H54 (cell line): ENCODE results near the gene XPNPEP1.
A peak's percentile ranks its signal among the peaks of the same experiment; 100 is the strongest.

Experiments used
- DNase-seq: peaks from one replicate; pipeline ENCODE4 v3.0.0; 2011; ENCODE audit warnings: low spot score, mixed read lengths; ENCODE audit not compliant: insufficient read length
- FAIRE-seq: peaks from 3 replicates; lab custom pipeline; 2011; peaks lifted over from hg19 to GRCh38; lab: Jason Lieb, UNC
- POLR2A ChIP-seq: IDR thresholded peaks from 2 replicates; pipeline ENCODE4 v1.6.1; 2011; ENCODE audit warnings: low read depth, mild to moderate bottlenecking, low read length

The XPNPEP1 gene

GRCh38 chr10:109922976-109923921, at the start of gene XPNPEP1:
TSS of gene XPNPEP1 (minus strand) at chr10:109923511. CDS start at chr10:109923433, 78 bp downstream.
- FAIRE-seq = no peak
- TF ChIP-seq POLR2A = peak; percentile 91
- DNase-seq = peak; percentile 91

- TF ChIP-seq POLR2A = no peak
- no peak for DNase-seq
- FAIRE-seq = no peak
Measured at GRCh38 chr10:109972372-109973001, 49.2 kb upstream of the XPNPEP1 start.

GRCh38 chr10:109971634-109972033, 48.3 kb upstream of the XPNPEP1 start:
- DNase-seq (no peak), FAIRE-seq (no peak)
- TF ChIP-seq POLR2A = no peak

GRCh38 chr10:109969760-109970346, 46.5 kb upstream of the XPNPEP1 start:
- FAIRE-seq (no peak), DNase-seq (no peak)
- no peak for TF ChIP-seq POLR2A

GRCh38 chr10:109968953-109969759, 45.8 kb upstream of the XPNPEP1 start:
- DNase-seq = no peak
- no peak for TF ChIP-seq POLR2A
- no peak for FAIRE-seq

- DNase-seq (no peak), FAIRE-seq (no peak)
- TF ChIP-seq POLR2A = no peak
Measured at GRCh38 chr10:109967739-109968088, 44.4 kb upstream of the XPNPEP1 start.

GRCh38 chr10:109966961-109967738, 43.8 kb upstream of the XPNPEP1 start:
- TF ChIP-seq POLR2A = no peak
- FAIRE-seq = no peak
- DNase-seq = no peak

- TF ChIP-seq POLR2A = no peak
- DNase-seq (no peak), FAIRE-seq (no peak)
Measured at GRCh38 chr10:109964318-109964717, 41.0 kb upstream of the XPNPEP1 start.

GRCh38 chr10:109963439-109963838, 40.1 kb upstream of the XPNPEP1 start:
- FAIRE-seq (no peak), DNase-seq (no peak)
- no peak for TF ChIP-seq POLR2A

- FAIRE-seq (no peak), DNase-seq (no peak)
- no peak for TF ChIP-seq POLR2A
Measured at GRCh38 chr10:109962247-109962646, 38.9 kb upstream of the XPNPEP1 start.

GRCh38 chr10:109961174-109962001, 38.1 kb upstream of the XPNPEP1 start:
- FAIRE-seq (no peak), DNase-seq (no peak)
- no peak for TF ChIP-seq POLR2A

GRCh38 chr10:109960682-109961081, 37.4 kb upstream of the XPNPEP1 start:
- DNase-seq (no peak), FAIRE-seq (no peak)
- no peak for TF ChIP-seq POLR2A
